ENCODE measurements around the gene GP1BA. TPM values are rescaled to one million over a fixed set of nuclear protein-coding genes. Genes with fewer than 3 reads are reported as not detected.

Gene GP1BA
- 0.68 TPM for polyA plus RNA-seq (2012; ENCODE audit: insufficient read depth, insufficient read length, low read depth)

GRCh38 chr17:4931963-4932362 lies at the start of gene GP1BA:
Gene GP1BA, plus strand, starts transcription at chr17:4932277. Its CDS starts 328 bp downstream, at chr17:4932605.
- no peaks in the 10 kb centered on the region for H3K9me3 ChIP-seq
- no peak for TF ChIP-seq CTCF (IDR thresholded peaks at IDR 0.05; ENCODE audit: low read depth, low read length)
- no peak for DNase-seq
- H3K4me1 ChIP-seq: no peaks in the 10 kb centered on the region
- no peaks in the 10 kb centered on the region for H3K36me3 ChIP-seq
- H3K27me3 ChIP-seq: no peaks in the 10 kb centered on the region
- no peak within 1 kb of the TSS for H3K4me3 ChIP-seq (ENCODE audit: low read depth, low read length)

GRCh38 chr17:4884489-4884888 lies 47.6 kb upstream of the GP1BA start:
- no peak for TF ChIP-seq CTCF (IDR thresholded peaks at IDR 0.05; ENCODE audit: low read depth, low read length)
- peaks cover 3% of the 10 kb centered on the region; the same call in 1 of the 2 replicates for H3K36me3 ChIP-seq
- H3K27me3 ChIP-seq: no peaks in the 10 kb centered on the region
- no peaks in the 10 kb centered on the region for H3K4me1 ChIP-seq
- no peak for DNase-seq
- no peak overlapping the region for H3K4me3 ChIP-seq (ENCODE audit: low read depth, low read length)
- H3K9me3 ChIP-seq: no peaks in the 10 kb centered on the region

- no peaks in the 10 kb centered on the region for H3K9me3 ChIP-seq
- H3K27me3 ChIP-seq: no peaks in the 10 kb centered on the region
- no peak overlapping the region for H3K4me3 ChIP-seq (ENCODE audit: low read depth, low read length)
- no peak for DNase-seq
- H3K36me3 ChIP-seq: peaks cover 7% of the 10 kb centered on the region
- no peak for TF ChIP-seq CTCF (IDR thresholded peaks at IDR 0.05; ENCODE audit: low read depth, low read length)
- H3K4me1 ChIP-seq: no peaks in the 10 kb centered on the region
These were observed 45.2 kb upstream of the GP1BA start for GRCh38 chr17:4886830-4887229.

GRCh38 chr17:4887581-4887980 lies 44.5 kb upstream of the GP1BA start:
- peaks cover 7% of the 10 kb centered on the region for H3K36me3 ChIP-seq
- DNase-seq: no peak

GRCh38 chr17:4891411-4892410 lies 40.4 kb upstream of the GP1BA start:
- H3K27me3 ChIP-seq: no peaks in the 10 kb centered on the region
- TF ChIP-seq CTCF (IDR thresholded peaks at IDR 0.05; ENCODE audit: low read depth, low read length): no peak
- peaks cover 7% of the 10 kb centered on the region for H3K36me3 ChIP-seq

More at GRCh38 chr17:4887581-4887980, 44.5 kb upstream of the GP1BA start:
- Histone ChIP-seq H3K4me3 (ENCODE audit: low read depth, low read length) (no peak overlapping the region), H3K4me1 (no peaks in the 10 kb centered on the region), H3K27me3 (no peaks in the 10 kb centered on the region), H3K9me3 (no peaks in the 10 kb centered on the region)
- no peak for TF ChIP-seq CTCF (IDR thresholded peaks at IDR 0.05; ENCODE audit: low read depth, low read length)

More at GRCh38 chr17:4891411-4892410, 40.4 kb upstream of the GP1BA start:
- DNase-seq: no peak
- Histone ChIP-seq H3K9me3 (no peaks in the 10 kb centered on the region), H3K4me3 (ENCODE audit: low read depth, low read length) (no peak overlapping the region), H3K4me1 (no peaks in the 10 kb centered on the region)

Data from BE2C (cell line).